GM20431 (cell line): ENCODE data around the gene FOLR2.

ENCODE experiments used
- in situ Hi-C: fragments of 300-500 bp; cut with MseI, MboI; formaldehyde crosslinking; loops from one replicate; pipeline ENCODE4 v1.15.0; 2020; ENCODE audit warnings: low sequenced_read_pairs; ENCODE audit not compliant: unreplicated experiment

Gene FOLR2

DNA sequence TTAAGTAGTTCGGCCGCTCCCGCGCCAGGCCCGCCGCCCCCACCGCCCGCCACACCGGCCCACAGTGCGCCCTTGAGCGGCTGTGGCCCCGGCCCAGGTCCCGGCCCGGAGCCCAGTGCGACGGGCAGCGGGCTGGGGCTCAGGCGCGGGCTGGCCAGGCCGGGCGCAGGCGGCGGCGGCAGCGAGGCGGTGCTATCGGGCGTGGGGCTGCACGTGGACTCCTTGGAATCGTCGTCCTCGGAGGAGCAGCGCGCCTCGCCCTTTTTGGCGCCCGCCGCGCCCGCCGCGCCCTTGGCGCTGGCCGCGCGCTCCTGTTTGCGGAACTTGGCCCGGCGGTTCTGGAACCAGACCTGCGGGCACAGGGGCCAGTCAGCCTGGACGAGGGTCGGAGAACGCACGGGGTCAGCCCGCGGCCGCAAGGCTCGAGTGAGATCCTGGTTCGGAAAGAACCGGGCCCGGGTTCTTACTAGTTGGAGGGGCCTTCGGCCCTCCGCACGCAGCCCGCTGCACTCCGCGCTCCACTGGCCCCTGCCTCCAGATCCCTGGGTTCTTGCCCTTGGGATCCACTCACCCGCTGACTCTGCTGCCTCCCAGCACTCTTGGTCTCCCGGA lies 23.4 kb downstream of the FOLR2 start:
- in situ Hi-C loops = no loop called here

- in situ Hi-C loops = no loop called here
These were observed 24.1 kb downstream of the FOLR2 start for GRCh38 chr11:72240461-72241290.

GRCh38 chr11:72241291-72241781 lies 24.7 kb downstream of the FOLR2 start:
- in situ Hi-C loops = no loop called here

GRCh38 chr11:72242141-72242540 lies 25.5 kb downstream of the FOLR2 start:
- in situ Hi-C loops = no loop called here

DNA sequence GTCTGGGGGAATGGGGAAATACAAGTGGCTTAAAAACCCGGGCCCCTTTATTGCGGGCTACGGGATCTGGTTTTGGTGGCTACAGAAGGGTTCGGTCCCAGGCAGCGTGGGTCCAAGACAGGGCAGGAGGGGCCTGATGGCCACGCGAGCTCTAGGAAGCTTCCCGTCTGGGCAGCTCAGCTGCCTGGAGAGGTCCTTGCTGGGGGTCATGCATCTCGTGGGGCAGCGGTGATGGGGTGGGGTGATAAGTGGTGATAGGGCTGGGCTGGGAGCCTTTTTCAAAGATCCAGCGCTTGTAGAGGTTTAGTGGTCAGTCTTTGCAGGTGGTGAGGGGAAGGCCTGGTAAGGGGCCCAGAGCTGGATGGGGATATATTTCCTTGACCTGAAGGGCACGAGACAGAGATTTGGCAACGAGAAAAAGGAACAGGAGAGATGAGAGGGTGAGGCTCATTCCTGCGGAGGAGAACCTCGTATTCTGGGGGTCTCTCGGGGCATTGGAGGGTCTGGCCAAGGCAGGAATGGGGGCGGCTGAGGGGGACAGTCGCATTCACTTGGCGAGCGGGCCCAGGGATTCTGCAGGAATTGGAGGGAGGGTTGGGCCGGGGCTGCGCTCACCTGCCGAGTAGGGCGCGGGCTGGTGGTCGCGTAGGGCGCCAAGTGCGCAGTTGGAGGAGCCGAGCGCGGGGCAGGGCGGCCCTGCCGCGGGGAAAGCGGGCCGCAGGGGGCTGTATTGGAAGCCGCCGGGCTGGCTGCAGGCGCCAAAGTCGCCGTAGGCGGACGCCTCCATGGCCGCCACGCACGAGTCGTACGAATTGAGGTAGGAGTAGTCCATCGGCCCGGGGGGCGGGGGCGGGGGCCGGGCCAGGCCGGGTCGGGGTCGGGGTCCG lies 26.8 kb downstream of the FOLR2 start:
- in situ Hi-C loops = no loop called here

DNA sequence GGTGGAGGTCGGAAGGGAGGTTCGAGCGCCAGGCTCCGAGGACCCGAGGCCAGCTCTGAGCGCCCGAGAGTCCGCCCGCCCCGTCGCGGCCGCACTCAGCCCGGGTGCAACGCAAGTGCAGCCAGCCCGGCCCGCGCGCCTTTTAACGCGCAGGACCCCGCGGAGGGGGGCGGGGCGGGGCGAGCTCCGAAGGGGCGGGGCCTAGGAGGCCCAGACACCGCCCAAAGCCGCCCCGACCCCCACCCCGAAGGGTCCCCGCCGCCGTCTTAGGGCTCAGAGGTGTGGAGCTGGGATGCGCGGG lies 27.4 kb downstream of the FOLR2 start, which contains the start of gene PHOX2A:
Gene PHOX2A, minus strand, starts transcription at position 117 of the 301 bp plus-strand sequence. CDS start 172 bp downstream, outside the sequence.
- in situ Hi-C loops = no loop called here

DNA sequence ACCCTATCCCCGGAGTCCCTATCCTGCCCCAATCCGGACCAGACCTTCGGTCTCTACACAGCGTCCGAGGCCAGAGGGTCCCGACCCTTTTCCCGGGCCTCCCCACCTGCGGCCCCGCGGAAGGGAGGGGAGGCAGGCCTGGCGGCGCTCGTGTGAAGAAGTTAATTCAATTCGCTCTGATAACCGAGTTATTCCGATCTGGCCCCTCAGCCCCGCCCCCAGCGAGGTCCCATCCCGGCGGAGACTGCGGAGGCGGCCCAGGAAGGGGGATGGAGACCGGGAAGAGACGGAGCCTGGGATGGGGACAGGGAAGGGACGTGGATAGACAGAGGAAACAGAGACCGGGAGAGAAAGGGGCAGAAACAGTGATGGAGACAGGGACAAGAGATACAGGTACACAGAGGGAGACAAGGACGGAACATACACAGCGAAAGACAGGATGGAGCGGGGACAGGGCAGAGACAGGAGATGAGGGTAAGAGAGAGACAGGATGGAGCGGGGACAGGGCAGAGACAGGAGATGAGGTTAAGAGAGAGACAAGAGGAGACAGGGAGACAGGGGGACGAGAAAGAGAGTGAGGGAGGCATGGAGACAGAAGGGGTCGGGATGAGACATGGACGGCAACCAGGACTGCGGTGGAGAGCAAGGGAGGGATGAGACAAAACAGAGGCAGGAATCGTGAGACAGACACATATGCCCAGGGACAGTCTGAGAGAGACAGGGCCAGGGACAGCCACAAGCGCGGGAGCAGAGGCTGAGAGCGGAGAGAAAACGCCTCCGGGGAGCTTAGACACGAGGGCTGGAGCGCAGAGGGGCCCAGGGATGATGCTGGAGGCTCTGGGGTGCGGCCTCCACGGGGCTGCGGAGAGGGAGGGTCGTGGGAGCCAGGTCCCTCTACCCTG lies 28.0 kb downstream of the FOLR2 start:
- in situ Hi-C loops = no loop called here

DNA sequence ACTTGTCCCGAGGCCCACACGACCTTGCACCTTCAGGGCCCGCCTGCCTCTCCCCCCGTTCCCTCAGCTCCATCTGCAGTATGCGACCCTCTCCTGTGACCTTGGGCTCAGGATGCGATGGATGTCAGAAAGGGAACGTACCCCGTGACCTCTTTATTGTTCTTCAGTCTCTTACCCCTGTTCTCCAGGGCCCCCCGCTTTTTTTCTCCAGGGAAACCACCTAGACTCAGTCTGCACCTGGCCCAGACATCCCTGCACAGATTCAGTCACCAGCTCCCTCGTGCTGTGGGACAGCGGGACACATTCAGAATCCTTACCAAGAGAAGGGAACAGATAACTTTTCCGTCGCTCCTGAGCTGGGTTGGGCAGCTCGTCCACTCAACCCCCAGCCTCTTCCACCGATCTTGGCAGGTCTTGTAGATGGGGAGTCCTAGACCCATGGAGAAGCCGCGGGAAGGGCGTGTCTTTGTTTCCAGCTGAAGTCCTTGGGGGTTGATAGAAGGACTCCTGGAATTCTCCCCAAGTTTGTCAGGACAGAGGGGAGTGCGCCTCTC lies 28.7 kb downstream of the FOLR2 start:
- in situ Hi-C loops = no loop called here

DNA sequence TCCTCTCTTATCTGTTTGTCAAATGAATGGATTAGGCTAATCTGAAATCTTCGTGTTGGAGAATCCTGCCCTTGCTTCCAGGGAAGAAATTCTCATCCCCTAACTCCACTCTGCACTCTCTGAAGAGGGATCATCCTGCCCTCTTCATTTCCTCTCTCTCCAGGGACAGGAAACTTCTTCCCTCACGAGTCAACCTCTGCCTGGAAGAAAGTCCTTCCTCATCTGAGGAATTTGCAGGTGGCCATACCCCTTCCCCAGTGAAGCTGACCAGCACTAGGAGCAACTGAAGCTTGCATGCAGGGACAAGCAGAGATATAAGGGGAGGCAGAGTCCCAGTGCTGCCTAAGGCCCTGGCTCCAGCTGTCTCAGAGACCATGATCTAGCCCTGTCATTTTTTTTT lies 31.0 kb downstream of the FOLR2 start:
- in situ Hi-C loops = no loop called here

- in situ Hi-C loops = no loop called here
These were observed 33.4 kb downstream of the FOLR2 start for GRCh38 chr11:72249961-72250360.

DNA sequence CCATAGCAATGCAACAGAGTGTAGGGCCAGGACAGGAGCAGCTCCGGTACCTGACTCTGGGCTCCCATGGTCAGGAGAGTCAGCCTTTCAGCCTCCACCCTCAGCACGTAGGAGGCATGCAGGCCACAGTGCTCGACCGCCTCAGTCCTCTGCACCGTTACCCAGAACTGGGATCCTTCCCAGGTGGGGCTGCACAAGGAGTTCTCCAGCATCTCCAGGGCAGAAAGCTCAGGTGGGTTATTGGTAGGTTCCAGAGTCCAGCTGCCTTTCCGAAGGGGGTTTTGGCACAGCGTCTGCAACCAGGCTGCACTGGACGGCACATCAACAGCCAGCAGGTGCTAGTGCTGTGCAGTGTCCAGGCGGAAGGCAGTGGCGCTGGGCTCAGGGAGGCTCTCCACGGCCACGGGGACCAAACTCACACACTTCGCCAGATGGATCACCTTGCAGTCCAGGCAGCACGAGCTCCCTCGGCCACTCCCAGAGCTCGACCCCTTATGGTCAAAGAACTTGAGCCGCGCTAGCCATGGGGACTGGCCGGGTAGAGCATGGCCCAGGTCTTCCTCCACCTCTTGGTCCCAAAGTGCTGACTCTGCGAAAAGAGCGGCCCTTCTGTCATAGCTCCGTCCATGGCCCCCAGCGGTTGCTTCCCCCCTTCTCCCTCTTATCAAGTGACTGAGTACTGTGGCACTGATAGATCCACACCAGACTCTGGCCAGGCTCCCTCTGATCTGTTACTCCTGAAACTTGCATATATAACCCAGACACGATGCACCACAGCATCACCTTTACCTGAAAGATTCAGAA lies 34.3 kb downstream of the FOLR2 start:
- in situ Hi-C loops = no loop called here

- in situ Hi-C loops = no loop called here
These were observed 35.0 kb downstream of the FOLR2 start for GRCh38 chr11:72251614-72252013.

GRCh38 chr11:72253392-72253791 lies 36.8 kb downstream of the FOLR2 start:
- in situ Hi-C loops = no loop called here

DNA sequence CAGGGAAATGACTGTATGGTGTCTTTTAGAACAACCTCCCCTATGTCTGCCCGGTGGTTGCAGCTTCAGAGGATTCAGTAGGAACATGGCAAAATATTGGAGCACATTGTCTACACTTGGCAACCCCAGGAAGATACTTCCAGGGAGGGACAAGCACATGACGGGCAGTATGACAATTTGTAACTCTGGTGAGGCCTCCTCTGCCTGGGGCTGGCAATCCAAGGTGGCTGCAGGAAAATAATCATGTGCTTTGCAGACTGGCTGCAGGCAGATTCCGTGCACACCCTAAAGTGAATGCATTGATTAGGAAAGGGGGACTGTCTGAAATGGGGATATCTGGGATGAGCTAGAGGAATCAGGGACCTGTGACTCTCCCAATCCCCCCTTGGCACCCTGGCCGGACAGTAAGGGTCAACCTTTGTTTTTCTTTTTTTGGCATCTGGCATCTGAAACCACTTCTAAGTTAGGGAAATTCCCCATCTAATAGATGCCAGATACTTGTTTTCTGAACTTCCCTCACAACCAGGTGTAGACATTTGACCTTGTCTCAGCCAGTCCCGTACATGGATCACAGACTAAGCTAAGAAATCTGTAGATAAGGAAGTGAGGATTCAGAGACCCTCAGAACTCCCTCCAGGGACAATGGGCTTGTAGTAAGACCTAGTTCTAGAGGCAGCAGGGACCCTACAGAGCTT lies 37.9 kb downstream of the FOLR2 start:
- in situ Hi-C loops = no loop called here

DNA sequence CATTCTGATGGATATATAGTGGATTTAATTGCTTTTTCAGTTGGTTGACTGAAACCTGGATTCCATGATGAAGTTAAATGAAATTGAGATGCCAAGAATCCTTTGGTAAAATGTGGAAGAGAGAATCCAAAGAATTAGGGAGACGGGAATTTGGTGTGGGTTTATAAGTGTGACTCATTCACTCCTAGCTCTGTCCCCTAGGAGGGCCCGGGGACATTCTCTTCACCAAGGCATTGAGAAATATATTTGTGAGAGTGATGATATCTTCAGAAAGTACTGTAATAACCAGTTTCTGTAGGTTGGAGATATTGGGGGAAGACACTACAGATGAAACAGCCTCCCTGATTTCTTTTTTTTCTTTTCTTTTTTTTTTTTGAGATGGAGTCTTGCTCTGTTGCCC lies 41.0 kb downstream of the FOLR2 start:
- in situ Hi-C loops = no loop called here

GRCh38 chr11:72259490-72259889 lies 42.9 kb downstream of the FOLR2 start:
- in situ Hi-C loops = no loop called here

- in situ Hi-C loops = no loop called here
These were observed 44.0 kb downstream of the FOLR2 start for GRCh38 chr11:72260574-72260973.

DNA sequence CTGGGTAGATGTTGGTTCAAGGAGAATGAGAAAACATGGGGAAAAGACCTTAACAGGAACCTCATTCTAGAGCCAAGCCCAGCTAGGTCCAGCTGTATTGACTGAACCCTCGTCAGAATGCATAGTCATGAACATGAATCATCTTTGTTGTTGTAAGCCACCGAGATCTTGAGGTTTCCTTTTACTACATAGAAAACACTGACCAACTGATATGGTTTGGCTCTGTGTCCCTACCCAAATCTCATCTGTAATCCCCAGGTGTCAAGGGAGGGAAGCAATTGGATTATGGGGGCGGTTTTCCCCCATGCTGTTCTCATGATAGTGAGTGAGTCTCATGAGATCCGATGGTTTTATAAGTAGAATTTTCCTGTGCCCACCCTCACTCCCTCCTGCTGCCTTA lies 46.8 kb downstream of the FOLR2 start:
- in situ Hi-C loops = no loop called here
